Osteoblast (primary cell): ENCODE measurements around the gene CEMP1. TPM values are rescaled to one million over a fixed set of nuclear protein-coding genes. Genes with fewer than 3 reads are reported as not detected.
A peak's percentile ranks its signal among the peaks of the same experiment; 100 is the strongest.
"Not testable (repeated sequence)": the region's sequence is repeated elsewhere in the genome, so short reads cannot be mapped to it uniquely, and the experiment has no call there.

ENCODE experiments used
- DNase-seq: peaks from one replicate; pipeline ENCODE4 v3.0.0; 2011; ENCODE audit warnings: low spot score, mixed read lengths; ENCODE audit not compliant: insufficient read length; ENCODE audit errors: missing footprints
- H2AFZ ChIP-seq: 2 replicates; pipeline ENCODE4 v1.6.0; 2011; ENCODE audit warnings: mild to moderate bottlenecking, low read length
- H3K27ac ChIP-seq: 2 replicates; pipeline ENCODE4 v1.5.1; 2011; ENCODE audit warnings: mild to moderate bottlenecking, low read depth, low read length, moderate library complexity
- H3K27me3 ChIP-seq: 2 replicates; pipeline ENCODE4 v1.6.0; 2012; ENCODE audit warnings: mild to moderate bottlenecking, control low read depth, inconsistent platforms, low read length, moderate library complexity; ENCODE audit not compliant: insufficient read depth
- H3K36me3 ChIP-seq: 2 replicates; pipeline ENCODE4 v1.5.1; 2011; ENCODE audit warnings: mild to moderate bottlenecking, low read length, control low read depth, moderate library complexity; ENCODE audit not compliant: insufficient read depth
- H3K4me1 ChIP-seq: 2 replicates; pipeline ENCODE4 v1.5.1; 2011; ENCODE audit warnings: mild to moderate bottlenecking, low read length, control low read depth, moderate library complexity; ENCODE audit not compliant: insufficient read depth
- H3K4me2 ChIP-seq: 2 replicates; pipeline ENCODE4 v1.6.0; 2011; ENCODE audit warnings: mild to moderate bottlenecking, low read length; ENCODE audit not compliant: insufficient read depth
- H3K4me3 ChIP-seq: fragments of 200-600 bp; sonication (generic); 3 replicates; pipeline ENCODE4 v1.5.1; 2012; ENCODE audit warnings: mild to moderate bottlenecking, low read length, inconsistent platforms; ENCODE audit not compliant: insufficient read depth
- H3K79me2 ChIP-seq: 2 replicates; pipeline ENCODE4 v1.6.0; 2012; ENCODE audit warnings: mild to moderate bottlenecking, low read length, control low read depth, inconsistent platforms; ENCODE audit not compliant: insufficient read depth
- H3K9me3 ChIP-seq: 2 replicates; pipeline ENCODE4 v1.5.1; 2011; ENCODE audit warnings: low read depth, low read length, control low read depth
- H4K20me1 ChIP-seq: 2 replicates; pipeline ENCODE4 v1.6.0; 2012; ENCODE audit warnings: mild to moderate bottlenecking, low read length, control low read depth; ENCODE audit not compliant: insufficient read depth
- total RNA-seq: library from RNA; depleted of rRNA; stranded (reverse); fragments of >200 nt; gene quantifications from 2 replicates; pipeline ENCODE4 v1.2.3, GENCODE V29; 2012
- TF ChIP-seq, protein P1 (sequence below): IDR thresholded peaks from 2 replicates; pipeline ENCODE4 v1.5.1; 2011; ENCODE audit warnings: mild to moderate bottlenecking, low read depth, low read length, moderate library complexity; ENCODE audit errors: extremely low read depth

Gene CEMP1
- total RNA-seq, 1 donor = not detected

- Histone ChIP-seq H3K36me3 (no peaks in the 10 kb centered on the region), H3K4me3 (no peak overlapping the region), H3K27ac (peak overlapping the region; percentile 27), H4K20me1 (peaks cover 15% of the 10 kb centered on the region), H3K4me2 (no peak overlapping the region), H3K4me1 (peaks cover 26% of the 10 kb centered on the region), H3K9me3 (no peaks in the 10 kb centered on the region), H3K79me2 (peaks cover 22% of the 10 kb centered on the region), H2AFZ (no peak overlapping the region), H3K27me3 (no peaks in the 10 kb centered on the region)
- DNase-seq = peak; percentile 94
- TF ChIP-seq, protein P1, sequence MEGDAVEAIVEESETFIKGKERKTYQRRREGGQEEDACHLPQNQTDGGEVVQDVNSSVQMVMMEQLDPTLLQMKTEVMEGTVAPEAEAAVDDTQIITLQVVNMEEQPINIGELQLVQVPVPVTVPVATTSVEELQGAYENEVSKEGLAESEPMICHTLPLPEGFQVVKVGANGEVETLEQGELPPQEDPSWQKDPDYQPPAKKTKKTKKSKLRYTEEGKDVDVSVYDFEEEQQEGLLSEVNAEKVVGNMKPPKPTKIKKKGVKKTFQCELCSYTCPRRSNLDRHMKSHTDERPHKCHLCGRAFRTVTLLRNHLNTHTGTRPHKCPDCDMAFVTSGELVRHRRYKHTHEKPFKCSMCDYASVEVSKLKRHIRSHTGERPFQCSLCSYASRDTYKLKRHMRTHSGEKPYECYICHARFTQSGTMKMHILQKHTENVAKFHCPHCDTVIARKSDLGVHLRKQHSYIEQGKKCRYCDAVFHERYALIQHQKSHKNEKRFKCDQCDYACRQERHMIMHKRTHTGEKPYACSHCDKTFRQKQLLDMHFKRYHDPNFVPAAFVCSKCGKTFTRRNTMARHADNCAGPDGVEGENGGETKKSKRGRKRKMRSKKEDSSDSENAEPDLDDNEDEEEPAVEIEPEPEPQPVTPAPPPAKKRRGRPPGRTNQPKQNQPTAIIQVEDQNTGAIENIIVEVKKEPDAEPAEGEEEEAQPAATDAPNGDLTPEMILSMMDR = no peak
Observed at GRCh38 chr16:2535625-2536013, 4.4 kb upstream of the CEMP1 start.

DNA sequence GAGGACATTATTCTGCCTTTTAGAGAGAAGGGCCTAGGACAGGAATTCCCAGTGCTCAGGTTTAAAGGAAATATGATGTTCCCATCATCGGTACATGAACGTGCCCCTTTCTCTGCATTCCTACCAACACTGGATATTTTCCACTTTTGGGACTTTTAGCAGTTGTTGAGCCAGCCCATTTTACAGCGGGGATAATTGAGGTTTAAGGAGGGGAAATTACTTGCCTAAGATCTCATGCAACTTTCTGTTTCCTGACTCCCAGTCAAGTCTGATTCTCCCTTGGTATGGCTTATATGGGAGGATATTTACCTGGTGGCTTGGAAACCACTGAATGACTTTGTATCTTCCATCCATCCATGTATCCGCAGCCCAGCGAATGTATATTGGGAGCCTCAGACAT is 3.1 kb upstream of the CEMP1 start:
- H3K4me3 ChIP-seq, H3K27me3 ChIP-seq, H2AFZ ChIP-seq, H4K20me1 ChIP-seq, H3K9me3 ChIP-seq, H3K36me3 ChIP-seq, H3K79me2 ChIP-seq, H3K4me2 ChIP-seq, H3K27ac ChIP-seq: not testable (repeated sequence)
- peak; percentile 8 for DNase-seq
- peaks cover 22% of the 10 kb centered on the region for H3K4me1 ChIP-seq

DNA sequence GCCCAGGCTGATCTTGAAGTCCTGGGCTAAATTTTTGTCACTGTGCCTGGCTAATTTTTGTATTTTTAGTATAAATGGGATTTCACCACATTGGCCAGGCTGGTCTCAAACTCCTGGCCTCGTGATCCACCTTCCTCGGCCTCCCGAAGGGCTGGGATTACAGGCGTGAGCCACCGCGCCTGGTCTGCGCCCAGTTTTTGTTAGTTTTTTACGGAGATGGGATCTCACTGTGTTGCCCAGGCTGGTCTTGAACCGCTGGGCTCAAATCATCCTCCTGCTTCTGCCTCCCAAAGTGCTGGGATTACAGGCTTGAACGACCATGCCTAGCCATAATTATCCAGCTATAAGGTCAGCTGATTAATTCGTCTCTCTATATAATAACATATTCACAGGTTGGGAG is 2.7 kb upstream of the CEMP1 start:
- Histone ChIP-seq H3K27ac (no peak overlapping the region), H3K79me2 (peaks cover 5% of the 10 kb centered on the region), H3K4me1 (peaks cover 19% of the 10 kb centered on the region), H2AFZ (no peak overlapping the region), H3K4me2 (no peak overlapping the region), H3K9me3 (no peaks in the 10 kb centered on the region), H3K27me3 (no peaks in the 10 kb centered on the region), H3K4me3 (no peak overlapping the region), H4K20me1 (peaks cover 7% of the 10 kb centered on the region), H3K36me3 (peaks cover 8% of the 10 kb centered on the region)
- DNase-seq = no peak
- TF ChIP-seq, protein P1 = no peak

DNA sequence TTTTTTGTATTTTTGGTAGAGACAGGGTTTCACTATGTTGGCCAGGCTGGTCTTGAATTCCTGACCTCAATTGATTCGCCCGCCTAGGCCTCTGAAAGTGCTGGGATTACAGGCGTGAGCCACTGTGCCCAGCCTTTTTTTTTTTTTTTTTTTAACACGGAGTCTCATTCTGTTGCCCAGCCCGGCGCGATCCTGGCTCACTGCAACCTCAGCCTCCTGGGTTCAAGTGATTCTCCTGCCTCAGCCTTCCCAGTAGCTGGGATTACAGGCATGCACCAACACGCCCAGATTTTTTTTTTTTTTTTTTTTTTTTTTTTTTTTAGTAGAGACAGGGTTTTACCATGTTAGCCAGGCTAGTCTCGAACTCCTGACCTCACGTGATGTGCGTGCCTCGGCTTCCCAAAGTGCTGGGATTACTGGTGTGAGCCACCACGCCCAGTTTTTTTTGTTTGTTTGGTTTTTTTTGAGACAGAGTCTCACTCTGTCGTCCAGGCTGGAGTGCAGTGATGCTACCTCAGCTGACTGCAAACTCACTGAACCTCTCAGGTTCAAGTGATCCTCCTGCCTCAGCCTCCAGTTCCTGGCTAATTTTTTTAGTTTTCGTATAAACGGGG is 2.0 kb upstream of the CEMP1 start:
- Histone ChIP-seq H3K4me3 (peak overlapping the region; percentile 87), H3K27ac (peak overlapping the region; percentile 42), H3K4me2 (peak overlapping the region; percentile 99), H3K4me1 (peaks cover 16% of the 10 kb centered on the region), H3K36me3 (peaks cover 13% of the 10 kb centered on the region)
- H2AFZ ChIP-seq, H4K20me1 ChIP-seq, H3K79me2 ChIP-seq, H3K9me3 ChIP-seq, DNase-seq, H3K27me3 ChIP-seq: not testable (repeated sequence)

- Histone ChIP-seq H3K36me3 (peaks cover 18% of the 10 kb centered on the region), H3K27me3 (no peaks in the 10 kb centered on the region), H3K79me2 (peaks cover 7% of the 10 kb centered on the region), H2AFZ (peak overlapping the region; percentile 77), H3K4me3 (peak overlapping the region; percentile 87), H3K4me1 (peaks cover 16% of the 10 kb centered on the region), H3K27ac (peak overlapping the region; percentile 42), H3K9me3 (no peaks in the 10 kb centered on the region), H4K20me1 (peaks cover 10% of the 10 kb centered on the region), H3K4me2 (peak overlapping the region; percentile 99)
- TF ChIP-seq, protein P1 = no peak
- DNase-seq = peak; percentile 81
Observed at GRCh38 chr16:2532494-2533141, 1.4 kb upstream of the CEMP1 start.
